ENCODE data around the gene BCAN. TPM values are rescaled to one million over a fixed set of nuclear protein-coding genes. Genes with fewer than 3 reads are reported as not detected.

Gene BCAN
- total RNA-seq, 1 donor, result not detected

- TF ChIP-seq CTCF (IDR thresholded peaks at IDR 0.05; ENCODE audit: insufficient read depth, low read length), result no peak
- peak; percentile 65 for DNase-seq (ENCODE audit: low read depth)
- H3K4me3 ChIP-seq (ENCODE audit: low read depth, low read length), result peak within 1 kb of the TSS; percentile 64
Measured at GRCh38 chr1:156676820-156677615, 35.1 kb downstream of the BCAN start, which contains the start of gene NES. Gene NES, minus strand, starts transcription at chr1:156677407. Its CDS starts 143 bp downstream, at chr1:156677264.

- DNase-seq (ENCODE audit: low read depth), result peak; percentile 92
- H3K4me3 ChIP-seq (ENCODE audit: low read depth, low read length), result peak overlapping the region; percentile 64
- TF ChIP-seq CTCF (IDR thresholded peaks at IDR 0.05; ENCODE audit: insufficient read depth, low read length), result peak; percentile 86
Measured at GRCh38 chr1:156677616-156678596, 36.0 kb downstream of the BCAN start.

GRCh38 chr1:156680056-156680455 lies 38.1 kb downstream of the BCAN start:
- no peak overlapping the region for H3K4me3 ChIP-seq (ENCODE audit: low read depth, low read length)
- DNase-seq (ENCODE audit: low read depth), result no peak
- TF ChIP-seq CTCF (IDR thresholded peaks at IDR 0.05; ENCODE audit: insufficient read depth, low read length), result no peak

- H3K4me3 ChIP-seq (ENCODE audit: low read depth, low read length), result no peak overlapping the region
- DNase-seq (ENCODE audit: low read depth), result no peak
- TF ChIP-seq CTCF (IDR thresholded peaks at IDR 0.05; ENCODE audit: insufficient read depth, low read length), result no peak
Measured at GRCh38 chr1:156681196-156681960, 39.5 kb downstream of the BCAN start.

GRCh38 chr1:156682166-156682890 lies 40.4 kb downstream of the BCAN start:
- TF ChIP-seq CTCF (IDR thresholded peaks at IDR 0.05; ENCODE audit: insufficient read depth, low read length), result peak; percentile 13
- no peak overlapping the region for H3K4me3 ChIP-seq (ENCODE audit: low read depth, low read length)
- no peak for DNase-seq (ENCODE audit: low read depth)
